MV-4-11 (cell line): ENCODE data around the gene MYO10.
"Not testable (repeated sequence)": the region's sequence is repeated elsewhere in the genome, so short reads cannot be mapped to it uniquely, and the experiment has no call there.

ENCODE experiments used
- DNase-seq: peaks from one replicate; lab custom pipeline; 2025; lab: John Stamatoyannopoulos, UW

MYO10 gene

DNA sequence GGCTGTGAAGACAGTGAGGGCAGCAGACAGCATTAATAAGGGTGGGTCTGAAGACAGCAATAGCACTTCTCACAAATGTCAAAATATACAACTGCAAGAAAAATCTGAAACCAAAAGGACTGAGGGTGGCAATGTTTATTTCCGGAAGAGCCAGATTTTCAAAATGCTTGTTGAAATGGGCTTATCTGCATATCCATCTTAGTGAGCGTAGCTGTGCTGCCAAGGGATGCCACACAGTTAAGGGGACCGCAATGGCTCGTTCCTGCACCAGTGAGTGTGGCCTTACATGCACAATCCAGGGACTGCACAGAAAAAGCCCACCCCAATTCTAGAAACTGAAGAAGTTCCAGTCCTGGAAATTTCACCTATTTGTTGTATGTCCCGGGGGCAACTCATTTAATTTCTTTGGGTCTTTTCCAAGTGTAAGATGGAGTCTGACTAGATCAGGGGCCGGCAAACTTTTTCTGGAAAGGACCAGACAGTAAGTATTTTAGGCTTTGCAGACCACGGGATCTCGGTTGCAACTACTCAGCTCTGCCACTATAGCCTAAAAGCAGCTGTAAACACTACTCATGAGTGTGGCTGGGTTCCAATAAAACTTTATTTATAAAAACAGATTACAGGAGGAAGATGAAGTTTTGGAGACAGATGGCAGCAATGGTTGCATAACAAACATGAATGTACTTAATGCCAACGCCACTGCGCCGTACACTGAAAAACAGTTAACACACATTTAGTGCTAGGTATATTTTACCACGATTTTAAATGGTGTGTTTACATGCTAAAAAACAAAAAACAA lies 154.1 kb downstream of the MYO10 start:
- DNase-seq, result peak; percentile 4

DNA sequence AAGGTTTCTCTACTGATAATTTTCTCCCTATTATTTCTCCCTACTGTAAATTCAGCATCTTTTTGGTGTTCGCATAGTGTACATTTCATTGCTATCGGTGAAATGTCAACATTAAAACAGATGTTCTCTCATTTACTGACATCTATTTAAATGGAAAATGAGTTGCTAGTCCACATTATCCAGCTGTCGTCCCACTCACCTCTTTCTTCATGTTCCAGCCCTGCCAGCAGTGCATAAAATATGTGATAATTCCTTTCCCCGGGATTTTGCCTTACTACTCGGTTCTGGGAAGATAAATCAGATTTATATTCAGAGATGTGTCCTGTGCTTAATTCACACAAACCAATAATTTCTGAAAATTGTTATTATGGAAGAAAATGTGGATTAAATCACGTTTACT lies 155.8 kb downstream of the MYO10 start:
- no peak for DNase-seq

DNA sequence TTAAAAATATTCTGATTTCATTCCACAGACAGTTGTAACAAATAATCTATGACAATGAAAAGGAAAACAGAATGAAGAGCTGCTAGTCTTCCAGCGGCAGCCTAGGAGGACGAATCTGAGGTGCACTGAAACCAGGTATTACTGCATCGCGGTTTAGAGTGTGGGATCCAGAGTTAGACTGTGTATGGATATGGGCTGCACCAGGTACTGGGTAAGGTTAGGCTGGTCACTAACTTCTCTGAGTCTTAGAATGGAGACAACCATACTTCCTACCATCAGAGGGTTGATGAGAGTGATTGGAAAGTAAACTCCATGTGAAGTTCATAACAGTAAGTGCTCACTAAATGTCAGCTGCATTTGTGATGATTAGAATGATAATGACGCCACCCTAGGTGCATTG lies 158.7 kb downstream of the MYO10 start:
- DNase-seq, result no peak

DNA sequence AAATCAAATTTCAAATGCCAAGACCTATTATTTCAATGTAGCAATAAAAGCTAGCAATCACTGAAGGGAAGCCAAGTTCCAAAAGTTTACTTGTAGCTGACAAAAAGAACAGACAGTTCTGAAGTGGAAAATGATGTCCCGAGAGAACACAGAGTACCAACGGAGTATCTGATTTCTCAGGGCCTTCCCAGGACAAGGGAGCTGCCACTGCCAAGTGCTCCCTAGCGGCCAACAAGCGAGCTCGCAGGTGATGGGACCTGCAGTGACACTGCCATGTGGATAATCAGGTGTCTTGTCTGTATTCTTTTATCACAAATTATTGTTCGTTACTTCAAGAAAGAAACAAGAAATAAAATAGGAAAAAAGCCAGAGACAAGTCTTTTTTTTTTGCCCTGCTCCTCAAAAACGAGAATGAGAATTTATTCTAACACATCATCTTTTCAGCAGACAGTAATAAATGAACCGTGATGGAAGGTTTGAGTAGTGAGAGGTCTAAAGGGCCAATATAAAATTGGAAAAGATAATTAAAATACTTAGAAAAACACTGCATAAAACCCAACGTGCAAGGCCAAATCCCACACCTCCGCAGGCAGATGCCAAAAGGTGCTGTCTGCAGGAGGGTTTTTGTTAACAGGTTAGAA lies 159.4 kb downstream of the MYO10 start:
- DNase-seq, result no peak

DNA sequence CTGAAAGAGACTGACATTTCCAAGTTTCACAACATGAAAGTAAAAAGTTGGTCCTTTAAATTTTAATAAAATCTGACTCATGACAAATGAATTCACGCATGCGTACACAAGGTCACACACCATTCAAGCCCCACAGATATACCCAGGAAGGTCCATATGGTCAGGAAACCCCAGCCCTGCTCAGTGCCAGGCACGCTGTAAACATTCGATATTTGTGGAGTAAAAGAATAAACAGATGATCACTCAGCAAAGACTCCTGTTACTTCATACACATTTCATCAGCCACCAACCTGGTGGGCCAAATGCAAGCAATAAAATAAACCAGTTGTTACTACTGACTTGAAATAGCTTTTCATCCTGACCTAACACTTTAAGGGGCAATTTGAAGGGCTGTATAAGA lies 161.3 kb downstream of the MYO10 start:
- DNase-seq, result no peak

DNA sequence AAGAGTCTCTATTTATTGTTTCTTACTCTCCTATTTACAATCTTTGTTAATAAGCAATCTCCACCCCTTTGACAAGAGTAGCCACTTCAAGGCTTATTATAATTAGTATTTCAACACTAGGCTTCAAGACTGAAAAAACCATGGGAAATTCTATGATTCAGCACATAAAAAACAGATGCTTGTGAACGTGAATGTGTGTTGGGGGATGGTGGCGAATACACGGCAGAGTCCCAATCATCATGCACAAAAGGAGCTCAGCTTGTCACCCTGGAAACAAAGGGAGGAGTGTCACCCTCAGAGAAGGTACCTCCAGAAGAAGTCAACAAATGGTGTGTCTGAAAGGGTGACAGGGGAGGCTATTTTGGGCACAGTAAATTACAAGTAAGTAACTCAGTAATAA lies 162.1 kb downstream of the MYO10 start:
- DNase-seq, result no peak

DNA sequence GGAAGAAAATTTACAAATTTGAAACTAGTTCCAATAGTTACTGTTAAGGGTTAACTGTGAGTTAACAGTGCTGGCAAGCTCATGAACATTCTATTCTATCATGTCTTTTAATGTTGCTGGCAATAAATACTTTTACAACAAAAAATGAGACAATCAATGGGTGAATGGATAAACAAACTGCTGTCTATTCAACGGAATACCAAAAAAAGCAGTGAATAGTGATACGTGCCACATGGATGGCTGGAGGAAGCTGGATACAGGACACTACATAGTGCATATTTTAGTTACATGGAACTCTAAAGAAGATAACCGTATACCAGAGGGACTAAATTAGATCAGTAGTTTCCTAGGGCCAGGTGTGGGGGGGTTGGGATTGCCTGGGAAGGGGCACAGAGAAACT lies 163.5 kb downstream of the MYO10 start:
- DNase-seq, result no peak

DNA sequence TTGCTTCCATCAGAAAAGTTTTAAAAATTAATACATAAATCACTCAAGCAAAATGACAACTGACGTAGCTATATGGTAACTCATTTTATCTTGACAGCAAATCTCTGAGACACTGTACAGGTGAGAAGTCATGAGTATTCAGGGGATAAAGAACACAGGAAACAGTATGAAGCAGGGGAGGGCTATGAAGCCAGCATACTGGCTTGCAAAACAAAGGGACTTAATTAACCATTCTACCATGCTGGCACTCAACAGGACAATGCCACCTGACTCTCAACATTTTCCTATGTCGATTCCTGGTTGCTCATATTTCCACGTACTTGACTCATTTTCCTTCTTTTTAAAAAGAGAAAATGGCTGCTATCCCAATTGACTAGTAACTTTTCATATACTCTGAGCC lies 167.9 kb downstream of the MYO10 start:
- no peak for DNase-seq

DNA sequence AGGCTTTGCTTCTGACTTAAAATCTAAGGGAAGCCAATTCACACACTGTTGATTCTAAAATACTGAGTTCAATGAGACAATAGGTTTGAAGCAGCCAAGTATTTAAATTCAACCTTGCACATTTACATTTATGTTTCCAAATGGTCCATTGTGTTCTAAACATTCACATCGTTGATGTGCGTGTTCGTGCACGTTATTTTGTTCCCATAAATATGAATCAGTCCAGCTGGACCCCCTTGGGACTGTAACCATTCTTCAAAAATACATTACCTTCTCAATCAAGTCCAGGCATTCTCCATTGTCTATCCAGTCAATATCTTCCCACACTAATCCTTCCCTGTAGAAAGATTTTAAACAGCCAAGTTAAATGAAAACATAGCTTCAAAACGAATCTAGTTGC lies 172.9 kb downstream of the MYO10 start:
- DNase-seq, result no peak

DNA sequence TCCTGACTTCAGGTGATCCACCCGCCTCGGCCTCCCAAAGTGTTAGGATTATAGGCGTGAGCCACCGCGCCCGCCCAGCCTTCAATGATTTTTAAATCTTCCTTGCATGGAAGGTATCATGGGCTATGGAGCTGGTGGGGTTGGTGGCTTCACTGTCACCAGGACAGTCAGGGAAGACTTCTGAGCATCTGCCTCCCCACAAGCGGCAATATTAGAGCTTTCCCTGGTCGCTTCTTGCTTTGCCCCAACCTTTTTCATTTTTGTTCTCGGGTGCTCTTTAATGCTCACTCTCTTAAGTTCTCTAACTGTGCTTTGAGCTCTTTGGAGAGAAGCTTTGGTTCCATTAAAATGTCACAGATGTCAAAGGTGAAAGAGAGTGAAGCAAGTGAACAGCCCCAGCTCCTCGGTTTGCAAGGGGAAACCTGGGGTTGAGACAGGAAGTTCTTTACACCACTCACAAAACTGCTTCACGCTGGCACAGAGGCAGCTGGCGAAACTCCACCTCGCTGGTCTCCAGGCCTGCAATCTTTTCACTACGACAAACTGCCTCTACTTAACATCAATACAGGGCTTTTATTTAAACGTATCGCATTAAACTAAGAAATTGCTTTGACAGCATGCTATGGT lies 176.8 kb downstream of the MYO10 start:
- peak; percentile 63 for DNase-seq

DNA sequence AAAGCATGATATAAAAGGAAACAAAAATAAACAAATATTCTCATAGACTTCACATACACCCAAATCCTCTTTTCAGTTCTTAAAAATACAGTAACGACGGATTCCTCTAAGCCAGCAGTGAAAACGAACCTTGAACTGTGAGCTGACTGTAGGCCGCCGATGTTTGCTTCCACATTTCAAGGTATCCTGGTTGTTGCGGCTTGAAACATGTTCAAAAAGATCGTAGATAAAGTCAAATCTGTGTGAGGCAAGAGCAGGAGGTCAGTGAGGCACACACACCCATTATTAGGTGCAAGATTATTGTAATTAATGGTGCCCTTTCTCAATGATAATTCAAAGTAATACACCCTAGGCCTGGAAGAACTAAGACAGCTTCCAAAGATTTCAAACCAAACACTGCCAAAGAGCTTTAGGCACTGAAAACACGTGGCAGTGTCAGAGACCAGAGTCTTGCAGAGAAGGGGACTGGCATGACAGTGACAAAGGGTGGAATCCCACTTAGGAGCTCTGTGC lies 178.0 kb downstream of the MYO10 start:
- no peak for DNase-seq

DNA sequence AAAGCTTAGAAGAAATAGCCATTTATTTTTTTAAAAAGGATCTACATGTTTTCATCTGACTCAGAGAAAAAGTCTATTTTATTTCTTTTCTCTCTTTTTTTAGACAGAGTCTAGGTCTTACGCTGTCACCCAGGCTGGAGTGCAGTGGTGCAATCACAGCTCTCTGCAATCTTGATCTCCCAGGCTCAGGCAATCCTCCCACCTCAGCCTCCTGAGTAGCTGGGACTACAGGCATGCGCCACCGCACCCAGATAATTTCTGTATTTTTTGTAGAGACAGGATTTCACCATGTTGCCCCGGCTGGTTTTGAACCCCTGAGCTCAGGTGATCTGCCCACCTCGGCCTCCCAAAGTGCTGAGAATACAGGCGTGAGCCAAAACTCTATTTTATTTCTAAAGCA lies 178.5 kb downstream of the MYO10 start:
- DNase-seq, result not testable (repeated sequence)

DNA sequence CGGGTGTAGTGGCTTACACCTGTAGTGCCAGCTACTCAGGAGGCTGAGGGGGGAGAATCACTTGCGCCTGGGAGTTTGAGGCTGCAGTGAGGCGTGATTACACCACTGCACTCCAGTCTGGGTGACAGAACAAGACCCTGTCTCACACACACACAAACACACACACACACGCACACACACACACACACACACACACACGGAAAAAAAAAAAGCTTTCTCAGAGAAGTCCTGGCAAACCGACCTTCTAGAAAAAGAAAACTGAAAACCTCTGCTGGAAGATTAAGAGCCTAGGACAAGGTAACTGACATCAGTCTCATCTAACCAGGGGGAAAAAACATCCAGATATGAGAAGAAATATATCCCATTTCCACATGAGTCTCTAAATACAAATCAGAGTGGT lies 178.9 kb downstream of the MYO10 start:
- no peak for DNase-seq

DNA sequence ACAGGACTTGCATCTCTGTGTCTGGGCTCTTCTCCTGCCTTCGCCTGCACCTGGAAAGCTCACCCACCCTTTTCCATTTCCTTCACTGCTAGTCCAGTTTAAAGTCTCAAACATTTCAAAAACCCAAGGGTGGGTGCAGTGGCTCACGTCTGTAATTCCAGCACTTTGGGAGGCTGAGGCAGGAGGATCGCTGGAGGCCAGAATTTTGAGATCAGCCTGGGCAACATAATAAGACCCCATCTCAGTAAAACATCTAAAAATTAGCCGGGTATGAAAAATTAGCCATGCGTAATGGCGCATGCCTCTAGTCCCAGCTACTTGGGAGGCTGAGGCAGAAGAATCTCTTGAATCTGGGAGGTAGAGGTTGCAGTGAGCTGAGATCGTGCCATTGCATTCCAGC lies 179.4 kb downstream of the MYO10 start:
- DNase-seq, result no peak

DNA sequence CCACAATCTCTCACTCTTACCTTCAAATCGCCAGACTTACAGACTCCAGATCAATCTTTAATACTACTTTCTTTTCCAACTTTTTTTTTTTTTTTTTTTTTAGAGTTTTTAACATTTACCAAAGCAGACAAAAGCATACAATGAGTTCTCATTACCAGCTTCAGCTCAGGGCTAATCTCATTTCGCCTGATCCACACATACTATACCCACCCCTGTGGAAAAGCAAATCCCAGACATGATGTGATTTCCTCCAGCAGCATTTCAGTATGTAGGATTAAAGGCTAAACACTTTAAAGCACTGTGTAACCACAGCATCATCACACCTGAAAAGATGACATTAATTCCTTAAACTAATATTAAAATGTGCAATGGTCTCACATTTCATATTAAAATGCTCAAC lies 180.4 kb downstream of the MYO10 start:
- DNase-seq, result no peak

DNA sequence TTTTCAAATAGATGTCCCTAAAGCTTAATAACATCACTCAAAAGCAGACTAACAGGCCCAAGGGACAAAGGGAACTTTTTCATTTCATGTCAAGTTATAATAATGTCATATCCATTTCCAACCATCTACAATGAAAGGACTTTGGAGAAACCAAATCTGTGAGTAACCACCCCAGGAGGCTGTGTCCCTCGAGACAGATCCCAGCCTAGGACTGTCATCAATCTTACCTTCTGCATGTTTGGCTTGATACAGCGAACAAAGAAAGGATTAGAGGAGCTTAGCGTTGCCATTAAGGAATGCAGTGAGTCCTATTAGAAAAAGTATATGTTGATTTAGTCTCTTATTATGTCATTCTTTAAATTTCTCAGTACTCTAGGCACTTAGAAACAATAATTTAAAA lies 181.5 kb downstream of the MYO10 start:
- DNase-seq, result no peak

DNA sequence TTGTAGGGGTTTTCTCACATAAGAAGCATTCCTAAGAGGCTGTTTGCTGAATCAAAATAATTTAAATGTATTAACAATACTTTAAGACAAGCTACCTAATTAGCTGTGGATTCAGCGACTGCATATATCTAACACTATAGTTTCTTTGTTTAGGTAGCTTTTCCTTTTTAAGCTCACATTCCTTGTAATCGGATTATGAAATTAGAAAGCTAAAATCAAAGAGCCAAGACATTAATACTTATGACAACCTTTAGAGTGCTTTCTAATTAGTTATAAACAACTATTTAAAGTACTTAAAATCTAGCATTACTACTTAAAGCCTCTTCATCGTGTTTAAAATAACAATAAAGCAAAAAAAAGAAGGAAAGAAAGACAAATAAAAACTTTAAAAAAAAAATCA lies 182.0 kb downstream of the MYO10 start:
- DNase-seq, result no peak

DNA sequence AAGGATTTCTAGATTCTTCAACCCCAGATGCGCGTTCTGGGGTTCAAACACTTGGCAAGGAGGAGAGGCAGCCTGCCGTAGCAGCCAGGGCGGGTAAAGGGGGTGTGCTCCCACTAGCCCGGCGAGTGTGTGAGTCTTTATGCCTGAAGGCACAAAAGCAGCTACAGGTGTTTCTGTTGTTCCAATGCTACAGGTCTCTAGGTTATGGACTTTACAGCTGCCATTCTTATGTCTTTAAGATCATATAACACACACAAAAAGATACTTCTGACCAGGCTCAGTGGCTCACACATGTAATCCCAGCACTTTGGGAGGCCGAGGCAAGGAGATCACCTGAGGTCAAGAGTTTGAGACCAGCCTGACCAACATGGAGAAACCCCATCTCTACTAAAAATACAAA lies 185.6 kb downstream of the MYO10 start:
- DNase-seq, result no peak

DNA sequence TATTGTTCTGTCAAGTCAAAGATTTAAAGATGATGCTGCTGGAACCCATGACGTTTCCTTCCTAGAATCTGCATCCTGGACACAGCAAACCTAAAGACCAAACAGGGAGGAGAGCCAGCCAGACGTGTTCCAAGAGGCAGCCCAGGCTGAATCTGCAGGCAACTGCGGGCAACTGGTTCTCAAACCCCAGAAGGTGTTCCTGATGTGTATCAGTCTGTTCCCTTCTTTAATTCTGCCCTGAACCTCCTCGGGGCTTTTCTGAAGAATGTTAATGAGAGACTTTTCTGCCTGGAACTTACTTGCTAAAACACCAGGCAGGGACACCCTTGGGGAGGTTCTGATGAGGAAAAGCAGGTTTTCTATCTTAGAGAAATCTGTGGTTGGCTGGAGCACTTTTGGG lies 186.5 kb downstream of the MYO10 start:
- DNase-seq, result no peak

DNA sequence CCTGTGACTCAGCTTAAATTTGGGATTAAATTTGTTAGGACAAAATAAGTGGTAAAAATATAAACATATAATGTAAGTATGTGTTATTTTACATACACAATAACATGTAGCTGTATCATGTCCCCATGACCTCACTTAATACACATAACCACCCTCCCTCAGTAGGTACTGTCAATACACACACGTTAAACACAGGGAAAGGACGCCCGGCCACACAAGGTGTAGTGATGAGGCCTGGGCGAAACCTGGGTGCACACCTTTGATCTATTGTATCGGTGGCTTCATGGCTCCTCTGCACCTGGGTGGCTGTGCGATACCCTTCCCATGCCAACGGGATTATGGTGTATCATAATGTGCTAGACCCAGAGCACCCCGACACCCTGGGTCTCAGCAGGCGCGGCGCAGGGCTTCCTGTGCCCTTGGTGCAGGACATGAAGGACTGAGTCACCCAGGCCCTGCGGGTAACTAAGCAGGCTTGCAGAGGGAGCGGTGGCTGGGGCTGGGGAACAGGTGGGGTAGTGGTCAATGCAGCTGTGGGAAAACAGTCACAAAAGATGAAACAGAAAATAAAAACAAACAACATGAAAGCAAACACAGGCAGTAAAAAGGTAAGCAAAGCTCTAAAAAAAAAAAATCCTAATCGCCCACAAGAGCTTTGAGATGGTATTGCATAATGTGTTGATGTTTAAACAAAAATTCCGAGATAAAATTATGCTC lies 191.8 kb downstream of the MYO10 start:
- no peak for DNase-seq

DNA sequence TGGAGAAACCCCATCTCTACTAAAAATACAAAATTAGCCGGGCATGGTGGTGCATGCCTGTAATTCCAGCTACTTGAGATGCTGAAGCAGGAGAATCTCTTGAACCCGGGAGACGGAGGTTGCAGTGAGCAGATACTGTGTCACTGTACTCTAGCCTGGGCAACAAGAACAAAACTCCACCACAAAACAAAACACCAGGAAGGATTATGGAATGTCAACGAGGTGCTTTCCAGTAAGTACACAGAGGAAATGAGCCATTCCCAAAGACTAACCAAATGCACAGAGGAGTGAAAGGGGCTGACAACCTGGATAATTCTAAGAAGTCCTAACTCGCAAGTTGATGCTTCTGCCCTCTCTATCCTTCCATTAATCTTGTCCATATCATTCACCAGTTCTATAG lies 193.2 kb downstream of the MYO10 start:
- DNase-seq, result no peak

DNA sequence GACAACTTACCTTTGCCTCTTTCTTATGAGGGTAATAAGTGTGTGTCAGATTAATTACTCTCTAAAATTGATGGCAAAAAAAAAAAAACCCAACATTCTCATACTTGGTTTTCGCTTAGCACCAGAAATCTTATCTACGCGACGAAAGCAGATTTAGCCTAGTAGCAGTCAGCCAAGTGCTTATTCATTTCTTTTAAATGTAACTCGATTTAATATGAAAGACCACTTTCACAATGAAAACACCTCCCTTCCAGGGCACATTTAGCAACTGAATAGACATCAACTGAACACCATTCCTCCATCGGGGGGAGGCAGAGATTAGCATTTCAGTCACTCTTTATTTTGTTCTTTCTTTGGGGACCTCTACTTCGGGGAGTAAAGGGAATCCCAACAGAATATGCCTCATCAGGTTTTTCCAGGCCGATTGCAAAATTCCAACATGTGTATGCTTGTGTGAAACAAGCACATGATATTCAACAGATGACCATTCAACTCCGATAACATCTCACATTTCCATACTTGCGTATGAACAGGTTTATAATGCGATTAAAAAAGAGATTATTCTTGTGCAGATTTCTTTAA lies 195.2 kb downstream of the MYO10 start:
- no peak for DNase-seq
